ENCODE results near the gene GUCA1C. TPM values are rescaled to one million over a fixed set of nuclear protein-coding genes. Genes with fewer than 3 reads are reported as not detected.

The GUCA1C gene
- total RNA-seq, 1 experiment from 2014 or later: not detected

DNA sequence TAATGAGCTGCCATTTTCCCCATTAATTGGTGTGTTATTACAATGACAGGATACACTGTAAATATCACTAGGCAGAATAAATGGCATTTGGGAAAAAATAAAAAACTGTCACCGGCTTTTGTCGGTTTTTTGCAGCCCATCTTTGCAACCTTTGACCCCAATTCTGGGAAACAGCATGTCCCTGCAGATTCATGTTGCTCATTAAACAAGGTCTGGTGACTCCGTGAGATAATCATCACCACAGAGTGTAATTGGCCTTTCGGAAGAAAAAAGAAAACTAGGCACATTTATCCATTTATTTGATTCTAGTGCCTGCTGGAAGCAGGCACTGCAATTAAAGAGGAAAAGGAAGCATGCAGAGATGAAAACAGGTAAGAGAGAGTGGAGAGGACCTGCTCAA lies 66.6 kb downstream of the GUCA1C start:
- no peaks in the 10 kb centered on the region for H3K9me3 Mint-ChIP-seq
- CTCF ChIA-PET: interaction anchor here (0.6 to 1.4 kb wide), 2 partner anchors 28 to 293 kb away, joined by 4 read pairs; no protein-coding TSS in a partner anchor
- no peak overlapping the region for H3K4me3 Mint-ChIP-seq
- peaks cover 16% of the 10 kb centered on the region for H3K4me1 Mint-ChIP-seq
- ATAC-seq (no peak), DNase-seq (ENCODE audit: low spot score) (no peak)
- POLR2A ChIA-PET: no interaction called here
- no peaks in the 10 kb centered on the region for H3K36me3 Mint-ChIP-seq
- no peak overlapping the region for H3K27ac Mint-ChIP-seq
- H3K27me3 Mint-ChIP-seq (ENCODE audit: low read depth): no peaks in the 10 kb centered on the region
- TF ChIP-seq FOXP1 (CRISPR knock-in tag; IDR thresholded peaks at IDR 0.05; ENCODE audit: borderline replicate concordance) (no peak), CREB1 (CRISPR knock-in tag; IDR thresholded peaks at IDR 0.05) (no peak), HMGA2 (CRISPR knock-in tag; IDR thresholded peaks at IDR 0.05) (no peak), KAT7 (CRISPR knock-in tag; IDR thresholded peaks at IDR 0.05; ENCODE audit: borderline replicate concordance) (no peak), NR3C1 (CRISPR knock-in tag; conservative IDR thresholded peaks at IDR 0.05; ENCODE audit: low read depth) (no peak)
- TF ChIP-seq, protein P1, sequence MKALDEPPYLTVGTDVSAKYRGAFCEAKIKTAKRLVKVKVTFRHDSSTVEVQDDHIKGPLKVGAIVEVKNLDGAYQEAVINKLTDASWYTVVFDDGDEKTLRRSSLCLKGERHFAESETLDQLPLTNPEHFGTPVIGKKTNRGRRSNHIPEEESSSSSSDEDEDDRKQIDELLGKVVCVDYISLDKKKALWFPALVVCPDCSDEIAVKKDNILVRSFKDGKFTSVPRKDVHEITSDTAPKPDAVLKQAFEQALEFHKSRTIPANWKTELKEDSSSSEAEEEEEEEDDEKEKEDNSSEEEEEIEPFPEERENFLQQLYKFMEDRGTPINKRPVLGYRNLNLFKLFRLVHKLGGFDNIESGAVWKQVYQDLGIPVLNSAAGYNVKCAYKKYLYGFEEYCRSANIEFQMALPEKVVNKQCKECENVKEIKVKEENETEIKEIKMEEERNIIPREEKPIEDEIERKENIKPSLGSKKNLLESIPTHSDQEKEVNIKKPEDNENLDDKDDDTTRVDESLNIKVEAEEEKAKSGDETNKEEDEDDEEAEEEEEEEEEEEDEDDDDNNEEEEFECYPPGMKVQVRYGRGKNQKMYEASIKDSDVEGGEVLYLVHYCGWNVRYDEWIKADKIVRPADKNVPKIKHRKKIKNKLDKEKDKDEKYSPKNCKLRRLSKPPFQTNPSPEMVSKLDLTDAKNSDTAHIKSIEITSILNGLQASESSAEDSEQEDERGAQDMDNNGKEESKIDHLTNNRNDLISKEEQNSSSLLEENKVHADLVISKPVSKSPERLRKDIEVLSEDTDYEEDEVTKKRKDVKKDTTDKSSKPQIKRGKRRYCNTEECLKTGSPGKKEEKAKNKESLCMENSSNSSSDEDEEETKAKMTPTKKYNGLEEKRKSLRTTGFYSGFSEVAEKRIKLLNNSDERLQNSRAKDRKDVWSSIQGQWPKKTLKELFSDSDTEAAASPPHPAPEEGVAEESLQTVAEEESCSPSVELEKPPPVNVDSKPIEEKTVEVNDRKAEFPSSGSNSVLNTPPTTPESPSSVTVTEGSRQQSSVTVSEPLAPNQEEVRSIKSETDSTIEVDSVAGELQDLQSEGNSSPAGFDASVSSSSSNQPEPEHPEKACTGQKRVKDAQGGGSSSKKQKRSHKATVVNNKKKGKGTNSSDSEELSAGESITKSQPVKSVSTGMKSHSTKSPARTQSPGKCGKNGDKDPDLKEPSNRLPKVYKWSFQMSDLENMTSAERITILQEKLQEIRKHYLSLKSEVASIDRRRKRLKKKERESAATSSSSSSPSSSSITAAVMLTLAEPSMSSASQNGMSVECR (CRISPR knock-in tag; IDR thresholded peaks at IDR 0.05; ENCODE audit: borderline replicate concordance): no peak
- TF ChIP-seq, protein P2, sequence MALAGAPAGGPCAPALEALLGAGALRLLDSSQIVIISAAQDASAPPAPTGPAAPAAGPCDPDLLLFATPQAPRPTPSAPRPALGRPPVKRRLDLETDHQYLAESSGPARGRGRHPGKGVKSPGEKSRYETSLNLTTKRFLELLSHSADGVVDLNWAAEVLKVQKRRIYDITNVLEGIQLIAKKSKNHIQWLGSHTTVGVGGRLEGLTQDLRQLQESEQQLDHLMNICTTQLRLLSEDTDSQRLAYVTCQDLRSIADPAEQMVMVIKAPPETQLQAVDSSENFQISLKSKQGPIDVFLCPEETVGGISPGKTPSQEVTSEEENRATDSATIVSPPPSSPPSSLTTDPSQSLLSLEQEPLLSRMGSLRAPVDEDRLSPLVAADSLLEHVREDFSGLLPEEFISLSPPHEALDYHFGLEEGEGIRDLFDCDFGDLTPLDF (CRISPR knock-in tag; IDR thresholded peaks at IDR 0.05): no peak

DNA sequence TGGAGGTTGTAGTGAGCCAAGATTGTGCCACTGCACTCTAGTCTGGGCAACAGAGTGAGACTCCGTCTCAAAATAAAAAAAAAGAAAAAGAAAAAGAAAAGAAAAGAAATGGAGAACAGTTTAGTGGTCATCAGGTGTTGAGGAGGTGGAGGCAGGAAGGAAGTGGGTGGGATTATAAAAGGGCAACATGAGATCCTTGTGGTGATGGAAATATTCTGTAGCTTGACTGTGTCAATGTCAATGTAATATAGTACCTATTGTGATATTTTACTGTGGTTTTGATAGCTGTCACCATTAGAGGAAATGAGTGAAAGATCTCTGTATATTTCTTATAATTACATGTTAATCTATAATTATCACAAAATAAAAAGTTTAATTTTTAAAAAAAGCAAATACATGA lies 70.3 kb downstream of the GUCA1C start:
- H3K4me3 Mint-ChIP-seq: no peak overlapping the region
- DNase-seq (ENCODE audit: low spot score) (no peak), ATAC-seq (no peak)
- CTCF ChIA-PET: no interaction called here
- POLR2A ChIA-PET: no interaction called here
- no peaks in the 10 kb centered on the region for H3K36me3 Mint-ChIP-seq
- TF ChIP-seq, protein P3, sequence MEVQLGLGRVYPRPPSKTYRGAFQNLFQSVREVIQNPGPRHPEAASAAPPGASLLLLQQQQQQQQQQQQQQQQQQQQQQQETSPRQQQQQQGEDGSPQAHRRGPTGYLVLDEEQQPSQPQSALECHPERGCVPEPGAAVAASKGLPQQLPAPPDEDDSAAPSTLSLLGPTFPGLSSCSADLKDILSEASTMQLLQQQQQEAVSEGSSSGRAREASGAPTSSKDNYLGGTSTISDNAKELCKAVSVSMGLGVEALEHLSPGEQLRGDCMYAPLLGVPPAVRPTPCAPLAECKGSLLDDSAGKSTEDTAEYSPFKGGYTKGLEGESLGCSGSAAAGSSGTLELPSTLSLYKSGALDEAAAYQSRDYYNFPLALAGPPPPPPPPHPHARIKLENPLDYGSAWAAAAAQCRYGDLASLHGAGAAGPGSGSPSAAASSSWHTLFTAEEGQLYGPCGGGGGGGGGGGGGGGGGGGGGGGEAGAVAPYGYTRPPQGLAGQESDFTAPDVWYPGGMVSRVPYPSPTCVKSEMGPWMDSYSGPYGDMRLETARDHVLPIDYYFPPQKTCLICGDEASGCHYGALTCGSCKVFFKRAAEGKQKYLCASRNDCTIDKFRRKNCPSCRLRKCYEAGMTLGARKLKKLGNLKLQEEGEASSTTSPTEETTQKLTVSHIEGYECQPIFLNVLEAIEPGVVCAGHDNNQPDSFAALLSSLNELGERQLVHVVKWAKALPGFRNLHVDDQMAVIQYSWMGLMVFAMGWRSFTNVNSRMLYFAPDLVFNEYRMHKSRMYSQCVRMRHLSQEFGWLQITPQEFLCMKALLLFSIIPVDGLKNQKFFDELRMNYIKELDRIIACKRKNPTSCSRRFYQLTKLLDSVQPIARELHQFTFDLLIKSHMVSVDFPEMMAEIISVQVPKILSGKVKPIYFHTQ (CRISPR knock-in tag; IDR thresholded peaks at IDR 0.05): no peak
- TF ChIP-seq, protein P2 (CRISPR knock-in tag; IDR thresholded peaks at IDR 0.05): no peak
- no peak for TF ChIP-seq RELA (CRISPR knock-in tag; IDR thresholded peaks at IDR 0.05; ENCODE audit: borderline replicate concordance)
- TF ChIP-seq SMAD4 (CRISPR knock-in tag; IDR thresholded peaks at IDR 0.05): no peak
- TF ChIP-seq, protein P4, sequence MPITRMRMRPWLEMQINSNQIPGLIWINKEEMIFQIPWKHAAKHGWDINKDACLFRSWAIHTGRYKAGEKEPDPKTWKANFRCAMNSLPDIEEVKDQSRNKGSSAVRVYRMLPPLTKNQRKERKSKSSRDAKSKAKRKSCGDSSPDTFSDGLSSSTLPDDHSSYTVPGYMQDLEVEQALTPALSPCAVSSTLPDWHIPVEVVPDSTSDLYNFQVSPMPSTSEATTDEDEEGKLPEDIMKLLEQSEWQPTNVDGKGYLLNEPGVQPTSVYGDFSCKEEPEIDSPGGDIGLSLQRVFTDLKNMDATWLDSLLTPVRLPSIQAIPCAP (CRISPR knock-in tag; IDR thresholded peaks at IDR 0.05): no peak
- H3K4me1 Mint-ChIP-seq: peaks cover 13% of the 10 kb centered on the region
- H3K27me3 Mint-ChIP-seq (ENCODE audit: low read depth): no peaks in the 10 kb centered on the region
- no peak overlapping the region for H3K27ac Mint-ChIP-seq
- no peaks in the 10 kb centered on the region for H3K9me3 Mint-ChIP-seq

DNA sequence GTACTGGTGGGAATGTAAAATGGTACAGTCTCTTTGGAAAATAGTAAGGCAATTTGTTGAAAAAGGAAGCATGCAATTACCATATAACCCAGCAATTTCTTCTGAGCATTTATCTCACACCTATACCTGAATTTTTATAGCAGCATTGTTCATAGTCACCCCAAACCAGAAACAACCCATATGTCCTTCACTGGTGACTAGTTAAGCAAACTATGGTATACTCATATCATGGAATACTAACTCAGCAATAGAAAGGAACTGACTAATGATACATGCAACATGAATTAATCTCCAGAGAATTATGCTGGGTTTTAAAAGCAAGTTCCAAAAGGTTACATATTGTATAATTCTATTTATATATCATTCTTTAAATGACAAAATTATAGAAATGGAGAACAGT lies 70.9 kb downstream of the GUCA1C start:
- H3K27ac Mint-ChIP-seq: no peak overlapping the region
- H3K36me3 Mint-ChIP-seq: no peaks in the 10 kb centered on the region
- no peak overlapping the region for H3K4me3 Mint-ChIP-seq
- TF ChIP-seq IRF2 (CRISPR knock-in tag; IDR thresholded peaks at IDR 0.05; ENCODE audit: borderline replicate concordance, low read depth): no peak
- ATAC-seq: no peak
- no peaks in the 10 kb centered on the region for H3K27me3 Mint-ChIP-seq (ENCODE audit: low read depth)
- no peak for DNase-seq (ENCODE audit: low spot score)
- ChIA-PET CTCF (no interaction called here), POLR2A (no interaction called here)
- no peaks in the 10 kb centered on the region for H3K9me3 Mint-ChIP-seq
- H3K4me1 Mint-ChIP-seq: peaks cover 7% of the 10 kb centered on the region

Data from WTC11 (cell line).